ENCODE measurements around the gene RNASE7. TPM values are rescaled to one million over a fixed set of nuclear protein-coding genes. Genes with fewer than 3 reads are reported as not detected.

Gene RNASE7
- total and polyA plus RNA-seq, 9 donors, result not detected

DNA sequence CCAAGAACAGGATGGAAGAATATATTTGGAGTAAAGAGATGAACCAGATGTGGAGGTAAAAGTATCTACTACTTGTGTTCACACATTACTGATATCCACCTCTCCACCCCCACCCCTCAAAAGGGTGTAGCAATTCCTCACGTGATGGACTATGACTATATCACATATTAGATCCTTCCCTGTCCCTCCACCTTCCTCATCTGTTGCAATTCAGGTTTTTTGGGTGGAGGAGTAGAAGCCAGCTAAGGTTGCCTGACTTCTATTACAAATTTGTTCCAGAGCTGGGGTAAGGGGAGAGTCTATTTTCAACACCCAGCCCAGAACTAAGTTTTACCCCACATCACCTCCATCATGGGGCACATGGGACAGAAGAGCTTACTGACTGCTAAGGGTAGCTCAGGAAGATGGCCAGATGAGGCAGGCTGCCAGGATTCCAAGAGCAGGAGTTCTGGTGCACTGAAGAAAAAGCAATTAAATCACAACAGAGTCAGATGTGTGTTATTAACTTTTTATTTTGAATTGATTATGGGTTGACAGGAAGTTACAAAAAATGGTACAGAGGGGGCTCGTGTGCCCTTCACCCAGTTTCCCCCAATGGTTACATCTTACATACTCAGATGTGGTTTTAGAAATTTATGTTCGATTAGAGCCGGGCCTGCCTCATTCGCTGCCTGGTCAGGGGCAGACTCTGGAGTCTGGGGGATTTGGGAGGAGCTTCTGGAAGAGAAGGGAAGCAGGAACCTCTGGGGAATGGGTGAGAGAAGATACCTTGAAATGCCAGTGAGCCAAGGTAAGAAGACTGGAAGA, 9.6 kb upstream of the RNASE7 start:
- no peaks in the 10 kb centered on the region for H3K36me3 ChIP-seq
- H3K27me3 ChIP-seq, result no peaks in the 10 kb centered on the region
- no peak overlapping the region for H3K4me3 ChIP-seq
- no peaks in the 10 kb centered on the region for H3K9me3 ChIP-seq
- H3K4me1 ChIP-seq (ENCODE audit: insufficient read depth), result peaks cover 19% of the 10 kb centered on the region
- TF ChIP-seq EP300 (IDR thresholded peaks at IDR 0.05) (no peak), CTCF (IDR thresholded peaks at IDR 0.05) (no peak), POLR2A (IDR thresholded peaks at IDR 0.05) (no peak)
- intact Hi-C loops (cut with DNase I), result no loop called here
- 73 to 84% (median 77%) methylated on average over 5 of the region's 5 CpGs for WGBS, 3 donors
- DNase-seq, result no peak
- no peak overlapping the region for H3K27ac ChIP-seq

GRCh38 chr14:21033133-21033698, 8.9 kb upstream of the RNASE7 start:
- WGBS, 3 donors, result 82 to 94% (median 89%) methylated on average over 4 of the region's 4 CpGs
- no peak for DNase-seq
- no peak overlapping the region for H3K27ac ChIP-seq
- no peaks in the 10 kb centered on the region for H3K27me3 ChIP-seq
- no peak overlapping the region for H3K4me3 ChIP-seq
- intact Hi-C loops (cut with DNase I), result no loop called here
- H3K9me3 ChIP-seq, result no peaks in the 10 kb centered on the region
- TF ChIP-seq EP300 (IDR thresholded peaks at IDR 0.05) (no peak), POLR2A (IDR thresholded peaks at IDR 0.05) (no peak), CTCF (IDR thresholded peaks at IDR 0.05) (no peak)
- H3K4me1 ChIP-seq (ENCODE audit: insufficient read depth), result peaks cover 23% of the 10 kb centered on the region
- H3K36me3 ChIP-seq, result no peaks in the 10 kb centered on the region

- Histone ChIP-seq H3K27ac (peak within 1 kb of the TSS in 1 of 2 donors; percentile 44), H3K36me3 (no peaks in the 10 kb centered on the region), H3K27me3 (no peaks in the 10 kb centered on the region), H3K4me3 (no peak within 1 kb of the TSS), H3K9me3 (no peaks in the 10 kb centered on the region), H3K4me1 (ENCODE audit: insufficient read depth) (peaks cover 25% of the 10 kb centered on the region)
- TF ChIP-seq EP300 (IDR thresholded peaks at IDR 0.05), result no peak
- no peak for TF ChIP-seq POLR2A (IDR thresholded peaks at IDR 0.05)
- no peak for TF ChIP-seq CTCF (IDR thresholded peaks at IDR 0.05)
- 32 to 39% (median 37%) methylated on average over 5 of the region's 5 CpGs for WGBS, 3 donors
- no peak for DNase-seq
- intact Hi-C loops (cut with DNase I), result no loop called here
Measured at GRCh38 chr14:21034707-21035106, 7.5 kb upstream of the RNASE7 start, which contains the start of gene RNASE13. Gene RNASE13 (minus strand): TSS chr14:21034807. CDS start chr14:21034288, 519 bp downstream.

- TF ChIP-seq POLR2A (IDR thresholded peaks at IDR 0.05) (no peak), EP300 (IDR thresholded peaks at IDR 0.05) (no peak), CTCF (IDR thresholded peaks at IDR 0.05) (no peak)
- Histone ChIP-seq H3K36me3 (no peaks in the 10 kb centered on the region), H3K27me3 (no peaks in the 10 kb centered on the region), H3K4me1 (ENCODE audit: insufficient read depth) (peaks cover 24% of the 10 kb centered on the region), H3K9me3 (no peaks in the 10 kb centered on the region), H3K27ac (no peak overlapping the region), H3K4me3 (no peak overlapping the region)
- intact Hi-C loops (cut with DNase I), result no loop called here
- 95 to 98% (median 95%) methylated on average over 7 of the region's 7 CpGs for WGBS, 3 donors
- no peak for DNase-seq
Measured at GRCh38 chr14:21036751-21037150, 5.4 kb upstream of the RNASE7 start.
